HEK293 (cell line): ENCODE data around the gene RIMKLA.

Experiments
- FEZF1 ChIP-seq: fragments of 450-650 bp; formaldehyde crosslinking; IDR thresholded peaks from 2 replicates; pipeline ENCODE4 v1.5.1; 2016; ENCODE audit warnings: missing biosample characterization, missing genetic modification characterization
- GLIS1 ChIP-seq: fragments of 450-650 bp; formaldehyde crosslinking; IDR thresholded peaks from 2 replicates; pipeline ENCODE4 v1.5.1; 2016; ENCODE audit warnings: missing biosample characterization, missing genetic modification characterization
- KLF10 ChIP-seq: fragments of 450-650 bp; IDR thresholded peaks from 2 replicates; pipeline ENCODE4 v1.5.1; 2018; ENCODE audit warnings: missing biosample characterization, mild to moderate bottlenecking, missing genetic modification characterization
- KLF9 ChIP-seq: fragments of 450-650 bp; formaldehyde crosslinking; IDR thresholded peaks from 2 replicates; pipeline ENCODE4 v1.5.1; 2016; ENCODE audit warnings: missing biosample characterization, missing genetic modification characterization, low read depth
- PRDM10 ChIP-seq: fragments of 450-650 bp; formaldehyde crosslinking; IDR thresholded peaks from 2 replicates; pipeline ENCODE4 v1.5.1; 2016; ENCODE audit warnings: missing biosample characterization, missing genetic modification characterization
- PRDM4 ChIP-seq: fragments of 450-650 bp; formaldehyde crosslinking; IDR thresholded peaks from 2 replicates; pipeline ENCODE4 v1.5.1; 2017; ENCODE audit warnings: missing biosample characterization, missing genetic modification characterization
- SCRT1 ChIP-seq: fragments of 450-650 bp; formaldehyde crosslinking; IDR thresholded peaks from 2 replicates; pipeline ENCODE4 v1.5.1; 2016; ENCODE audit warnings: missing biosample characterization, missing genetic modification characterization, borderline replicate concordance
- SCRT2 ChIP-seq: fragments of 450-650 bp; formaldehyde crosslinking; IDR thresholded peaks from 2 replicates; pipeline ENCODE4 v1.5.1; 2016; ENCODE audit warnings: missing biosample characterization, missing genetic modification characterization
- TRIM28 ChIP-seq: IDR thresholded peaks from 2 replicates; pipeline ENCODE4 v1.6.1; 2011; ENCODE audit warnings: low read length, control low read depth, borderline replicate concordance
- ZBTB17 ChIP-seq: fragments of 450-650 bp; formaldehyde crosslinking; IDR thresholded peaks from 2 replicates; pipeline ENCODE4 v1.5.1; 2016; ENCODE audit warnings: missing biosample characterization, missing genetic modification characterization
- ZBTB26 ChIP-seq: fragments of 450-650 bp; formaldehyde crosslinking; optimal IDR thresholded peaks from 2 replicates; pipeline ENCODE3; 2016; ENCODE audit warnings: missing biosample characterization, mild to moderate bottlenecking, missing genetic modification characterization
- ZBTB44 ChIP-seq: fragments of 450-650 bp; IDR thresholded peaks from 2 replicates; pipeline ENCODE4 v1.5.1; 2018; ENCODE audit warnings: missing biosample characterization, mild to moderate bottlenecking, missing genetic modification characterization
- ZFP37 ChIP-seq: fragments of 450-650 bp; formaldehyde crosslinking; IDR thresholded peaks from 2 replicates; pipeline ENCODE4 v1.5.1; 2016; ENCODE audit warnings: missing biosample characterization, missing genetic modification characterization
- ZNF140 ChIP-seq: fragments of 450-650 bp; formaldehyde crosslinking; IDR thresholded peaks from 2 replicates; pipeline ENCODE4 v1.5.1; 2016; ENCODE audit warnings: missing biosample characterization, missing genetic modification characterization
- ZNF169 ChIP-seq: fragments of 450-650 bp; formaldehyde crosslinking; IDR thresholded peaks from 2 replicates; pipeline ENCODE4 v1.5.1; 2016; ENCODE audit warnings: missing biosample characterization, missing genetic modification characterization
- ZNF366 ChIP-seq: fragments of 450-650 bp; formaldehyde crosslinking; conservative IDR thresholded peaks from 2 replicates; pipeline ENCODE4 v1.5.1; 2016; ENCODE audit warnings: missing biosample characterization, missing genetic modification characterization
- ZNF521 ChIP-seq: fragments of 450-650 bp; formaldehyde crosslinking; IDR thresholded peaks from 2 replicates; pipeline ENCODE4 v1.5.1; 2017; ENCODE audit warnings: missing biosample characterization, mild to moderate bottlenecking, missing genetic modification characterization
- ZNF561 ChIP-seq: fragments of 450-650 bp; IDR thresholded peaks from 2 replicates; pipeline ENCODE4 v1.5.1; 2018; ENCODE audit warnings: missing biosample characterization, missing genetic modification characterization, borderline replicate concordance
- ZNF629 ChIP-seq: fragments of 450-650 bp; formaldehyde crosslinking; IDR thresholded peaks from 2 replicates; pipeline ENCODE4 v1.5.1; 2017; ENCODE audit warnings: missing biosample characterization, missing genetic modification characterization
- ZNF777 ChIP-seq: fragments of 450-650 bp; formaldehyde crosslinking; IDR thresholded peaks from 2 replicates; pipeline ENCODE4 v1.5.1; 2017; ENCODE audit warnings: missing biosample characterization, missing genetic modification characterization, borderline replicate concordance
- TF ChIP-seq, protein P1 (sequence below): fragments of 450-650 bp; formaldehyde crosslinking; conservative IDR thresholded peaks from 2 replicates; pipeline ENCODE4 v1.5.1; 2016; ENCODE audit warnings: low read depth, missing biosample characterization, missing genetic modification characterization

The RIMKLA gene

DNA sequence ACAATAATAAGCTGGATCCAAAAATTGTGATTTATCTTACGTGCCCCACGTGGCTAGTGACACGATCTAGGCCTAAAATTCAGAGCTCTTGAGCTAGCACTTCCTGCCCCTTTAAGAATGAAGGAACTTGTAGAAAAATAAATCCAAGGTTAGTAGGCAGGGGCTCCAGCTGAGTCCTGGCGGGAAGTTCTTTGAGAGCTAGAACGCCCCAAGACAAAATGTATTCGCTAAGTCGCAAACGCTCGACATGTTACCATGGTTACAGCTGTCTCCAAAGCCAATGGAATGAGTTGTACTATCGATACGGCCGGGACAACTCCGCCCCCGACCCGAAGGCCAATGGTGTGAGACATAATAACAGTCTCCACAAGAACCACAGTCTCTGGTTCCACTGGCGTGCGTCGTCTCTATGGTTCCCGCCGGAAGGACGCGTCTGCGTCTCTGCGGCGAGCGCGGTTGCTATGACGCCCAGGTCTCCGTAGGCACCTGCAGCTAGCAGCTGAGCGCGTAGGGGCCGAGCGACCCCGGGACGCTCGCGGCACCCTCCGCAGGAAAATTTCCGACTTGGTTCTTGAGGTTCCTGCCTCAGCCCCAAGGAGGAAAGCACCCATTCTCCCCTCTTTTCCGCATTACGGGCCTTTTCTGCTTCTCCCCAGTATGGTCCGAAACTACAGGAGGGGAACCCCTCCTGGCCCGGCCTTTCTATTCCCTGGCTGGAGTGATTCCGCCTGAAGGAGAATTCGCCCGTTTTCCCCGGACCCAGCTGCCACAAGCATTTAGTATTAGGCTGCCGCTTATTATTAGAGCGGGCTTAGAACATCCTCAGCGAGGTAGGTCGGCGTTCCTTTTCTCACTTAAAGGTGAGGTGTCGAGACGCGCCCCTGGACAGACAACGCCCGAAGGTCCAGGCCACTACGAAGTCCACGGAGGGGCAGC lies 82.5 kb downstream of the RIMKLA start, which contains the start of gene CCDC30 (continued):
- peak; percentile 32; the same call in 1 of the 2 replicates for TF ChIP-seq GLIS1 (tag by site-specific recombination)
- TF ChIP-seq ZNF140 (tag by site-specific recombination), result no peak
- no peak for TF ChIP-seq ZNF169 (tag by site-specific recombination)
- peak; percentile 24; the same call in 1 of the 2 replicates for TF ChIP-seq KLF10 (tag by site-specific recombination)
- peak; percentile 77; the same call in 1 of the 2 replicates for TF ChIP-seq SCRT2 (tag by site-specific recombination)
- TF ChIP-seq PRDM10 (tag by site-specific recombination), result peak; percentile 33; the same call in 1 of the 2 replicates
- no peak; the same call in 1 of the 2 replicates for TF ChIP-seq PRDM4
- peak; percentile 49 for TF ChIP-seq ZBTB26 (tag by site-specific recombination)
- no peak for TF ChIP-seq FEZF1 (tag by site-specific recombination)
- TF ChIP-seq ZNF777, result no peak
- TF ChIP-seq KLF9 (tag by site-specific recombination), result no peak
- TF ChIP-seq SCRT1 (tag by site-specific recombination), result no peak
- TF ChIP-seq ZFP37 (tag by site-specific recombination), result 0 out of 2 replicates have a peak, but pooled peaks have one; percentile 27
- no peak for TF ChIP-seq ZNF521 (tag by site-specific recombination)
- TF ChIP-seq ZNF366, result peak; percentile 3; the same call in 1 of the 2 replicates
- TF ChIP-seq ZBTB17 (tag by site-specific recombination), result peak; percentile 50; the same call in 1 of the 2 replicates
- peak; percentile 67; the same call in 1 of the 2 replicates for TF ChIP-seq ZNF561 (tag by site-specific recombination)
- no peak for TF ChIP-seq ZBTB44 (tag by site-specific recombination)
- TF ChIP-seq ZNF629, result peak; percentile 69
- TF ChIP-seq TRIM28, result peak; percentile 62; the same call in 1 of the 2 replicates
- TF ChIP-seq, protein P1, sequence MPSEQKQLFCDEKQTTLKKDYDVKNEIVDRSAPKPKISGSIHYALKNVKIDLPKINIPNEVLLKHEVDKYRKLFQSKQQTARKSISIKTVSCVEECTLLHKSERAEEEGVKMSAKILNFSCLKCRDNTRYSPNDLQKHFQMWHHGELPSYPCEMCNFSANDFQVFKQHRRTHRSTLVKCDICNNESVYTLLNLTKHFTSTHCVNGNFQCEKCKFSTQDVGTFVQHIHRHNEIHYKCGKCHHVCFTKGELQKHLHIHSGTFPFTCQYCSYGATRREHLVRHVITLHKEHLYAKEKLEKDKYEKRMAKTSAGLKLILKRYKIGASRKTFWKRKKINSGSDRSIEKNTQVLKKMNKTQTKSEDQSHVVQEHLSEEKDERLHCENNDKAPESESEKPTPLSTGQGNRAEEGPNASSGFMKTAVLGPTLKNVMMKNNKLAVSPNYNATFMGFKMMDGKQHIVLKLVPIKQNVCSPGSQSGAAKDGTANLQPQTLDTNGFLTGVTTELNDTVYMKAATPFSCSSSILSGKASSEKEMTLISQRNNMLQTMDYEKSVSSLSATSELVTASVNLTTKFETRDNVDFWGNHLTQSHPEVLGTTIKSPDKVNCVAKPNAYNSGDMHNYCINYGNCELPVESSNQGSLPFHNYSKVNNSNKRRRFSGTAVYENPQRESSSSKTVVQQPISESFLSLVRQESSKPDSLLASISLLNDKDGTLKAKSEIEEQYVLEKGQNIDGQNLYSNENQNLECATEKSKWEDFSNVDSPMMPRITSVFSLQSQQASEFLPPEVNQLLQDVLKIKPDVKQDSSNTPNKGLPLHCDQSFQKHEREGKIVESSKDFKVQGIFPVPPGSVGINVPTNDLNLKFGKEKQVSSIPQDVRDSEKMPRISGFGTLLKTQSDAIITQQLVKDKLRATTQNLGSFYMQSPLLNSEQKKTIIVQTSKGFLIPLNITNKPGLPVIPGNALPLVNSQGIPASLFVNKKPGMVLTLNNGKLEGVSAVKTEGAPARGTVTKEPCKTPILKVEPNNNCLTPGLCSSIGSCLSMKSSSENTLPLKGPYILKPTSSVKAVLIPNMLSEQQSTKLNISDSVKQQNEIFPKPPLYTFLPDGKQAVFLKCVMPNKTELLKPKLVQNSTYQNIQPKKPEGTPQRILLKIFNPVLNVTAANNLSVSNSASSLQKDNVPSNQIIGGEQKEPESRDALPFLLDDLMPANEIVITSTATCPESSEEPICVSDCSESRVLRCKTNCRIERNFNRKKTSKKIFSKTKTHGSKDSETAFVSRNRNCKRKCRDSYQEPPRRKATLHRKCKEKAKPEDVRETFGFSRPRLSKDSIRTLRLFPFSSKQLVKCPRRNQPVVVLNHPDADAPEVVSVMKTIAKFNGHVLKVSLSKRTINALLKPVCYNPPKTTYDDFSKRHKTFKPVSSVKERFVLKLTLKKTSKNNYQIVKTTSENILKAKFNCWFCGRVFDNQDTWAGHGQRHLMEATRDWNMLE (tag by site-specific recombination), result peak; percentile 32; the same call in 1 of the 2 replicates
